ENCODE measurements around the gene MPPED2.

MPPED2 gene

DNA sequence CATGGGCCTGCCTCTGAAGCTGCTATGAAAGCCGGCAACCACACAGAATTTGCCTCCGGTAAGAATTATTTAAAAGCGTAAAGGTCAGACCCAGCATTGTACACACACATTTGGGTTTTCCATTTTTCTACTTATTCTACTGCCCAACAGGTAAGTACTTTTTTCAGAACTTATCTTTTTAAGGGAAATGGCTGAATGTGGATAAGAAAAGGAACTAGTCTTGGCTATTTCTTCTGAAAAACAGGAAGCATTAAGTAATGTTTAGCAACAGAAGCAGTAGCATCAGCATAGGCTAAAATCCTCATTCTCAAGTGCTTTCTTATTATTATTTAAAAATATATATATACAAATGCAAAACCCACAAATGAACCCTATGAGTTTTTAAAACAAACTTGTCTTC is 103.1 kb downstream of the MPPED2 start:
- no peaks in the 10 kb centered on the region for H3K79me2 ChIP-seq (ENCODE audit: low read length)
- H4K20me1 ChIP-seq (ENCODE audit: insufficient read depth, low read length) = no peaks in the 10 kb centered on the region
- H3K4me3 ChIP-seq (ENCODE audit: low read length) = no peak overlapping the region
- no peak overlapping the region for H3K9ac ChIP-seq (ENCODE audit: low read length)
- no peak overlapping the region for H2AFZ ChIP-seq (ENCODE audit: low read length)
- no peaks in the 10 kb centered on the region for H3K9me2 ChIP-seq (replicated peaks; ENCODE audit: insufficient read depth, low read length)
- no peaks in the 10 kb centered on the region for H3K27me3 ChIP-seq (replicated peaks; ENCODE audit: insufficient read depth, low read length)
- TF ChIP-seq EZH2phosphoT487 (IDR thresholded peaks at IDR 0.05; ENCODE audit: low read length) = no peak
- no peak for TF ChIP-seq EZH2 (optimal IDR thresholded peaks at IDR 0.05; ENCODE audit: low read depth, low read length)
- TF ChIP-seq, protein P1, sequence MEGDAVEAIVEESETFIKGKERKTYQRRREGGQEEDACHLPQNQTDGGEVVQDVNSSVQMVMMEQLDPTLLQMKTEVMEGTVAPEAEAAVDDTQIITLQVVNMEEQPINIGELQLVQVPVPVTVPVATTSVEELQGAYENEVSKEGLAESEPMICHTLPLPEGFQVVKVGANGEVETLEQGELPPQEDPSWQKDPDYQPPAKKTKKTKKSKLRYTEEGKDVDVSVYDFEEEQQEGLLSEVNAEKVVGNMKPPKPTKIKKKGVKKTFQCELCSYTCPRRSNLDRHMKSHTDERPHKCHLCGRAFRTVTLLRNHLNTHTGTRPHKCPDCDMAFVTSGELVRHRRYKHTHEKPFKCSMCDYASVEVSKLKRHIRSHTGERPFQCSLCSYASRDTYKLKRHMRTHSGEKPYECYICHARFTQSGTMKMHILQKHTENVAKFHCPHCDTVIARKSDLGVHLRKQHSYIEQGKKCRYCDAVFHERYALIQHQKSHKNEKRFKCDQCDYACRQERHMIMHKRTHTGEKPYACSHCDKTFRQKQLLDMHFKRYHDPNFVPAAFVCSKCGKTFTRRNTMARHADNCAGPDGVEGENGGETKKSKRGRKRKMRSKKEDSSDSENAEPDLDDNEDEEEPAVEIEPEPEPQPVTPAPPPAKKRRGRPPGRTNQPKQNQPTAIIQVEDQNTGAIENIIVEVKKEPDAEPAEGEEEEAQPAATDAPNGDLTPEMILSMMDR (IDR thresholded peaks at IDR 0.05; ENCODE audit: low read length) = no peak
- no peaks in the 10 kb centered on the region for H3K4me1 ChIP-seq (ENCODE audit: low read length)
- H3K9me3 ChIP-seq (replicated peaks; ENCODE audit: insufficient read depth, low read length) = no peaks in the 10 kb centered on the region
- H3F3A ChIP-seq (ENCODE audit: insufficient read depth, low read length) = no peaks in the 10 kb centered on the region
- no peak for DNase-seq
- no peak overlapping the region for H3K27ac ChIP-seq (ENCODE audit: low read length)
- H3K36me3 ChIP-seq (replicated peaks; ENCODE audit: insufficient read depth, low read length) = no peaks in the 10 kb centered on the region
- H3K4me2 ChIP-seq (ENCODE audit: low read depth, low read length) = no peak overlapping the region

DNA sequence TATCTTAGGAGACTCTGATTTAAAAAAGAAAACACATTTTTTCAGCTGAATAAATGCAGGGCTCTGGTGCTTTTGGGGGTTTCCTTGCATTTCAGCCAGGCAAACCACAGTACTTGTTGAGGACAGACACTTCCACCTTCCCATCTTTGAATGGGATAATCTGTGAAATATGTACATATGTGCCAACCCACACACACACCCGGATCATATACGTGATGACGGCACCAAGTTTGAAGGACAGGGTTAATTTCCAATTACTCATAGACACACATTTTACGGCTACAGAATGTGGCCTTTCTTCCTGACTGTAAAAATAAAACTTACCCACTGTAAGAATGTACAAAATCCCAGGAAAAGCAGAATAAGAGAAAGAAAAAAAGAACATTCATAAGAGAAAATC is 104.4 kb downstream of the MPPED2 start:
- Histone ChIP-seq H3K4me3 (ENCODE audit: low read length) (no peak overlapping the region), H3K9ac (ENCODE audit: low read length) (no peak overlapping the region), H3F3A (ENCODE audit: insufficient read depth, low read length) (no peaks in the 10 kb centered on the region), H3K27me3 (replicated peaks; ENCODE audit: insufficient read depth, low read length) (no peaks in the 10 kb centered on the region), H4K20me1 (ENCODE audit: insufficient read depth, low read length) (no peaks in the 10 kb centered on the region), H3K9me3 (replicated peaks; ENCODE audit: insufficient read depth, low read length) (no peaks in the 10 kb centered on the region), H3K27ac (ENCODE audit: low read length) (no peak overlapping the region), H3K4me1 (ENCODE audit: low read length) (no peaks in the 10 kb centered on the region), H3K4me2 (ENCODE audit: low read depth, low read length) (no peak overlapping the region), H3K9me2 (replicated peaks; ENCODE audit: insufficient read depth, low read length) (no peaks in the 10 kb centered on the region), H3K79me2 (ENCODE audit: low read length) (no peaks in the 10 kb centered on the region), H2AFZ (ENCODE audit: low read length) (no peak overlapping the region), H3K36me3 (replicated peaks; ENCODE audit: insufficient read depth, low read length) (no peaks in the 10 kb centered on the region)
- TF ChIP-seq EZH2 (optimal IDR thresholded peaks at IDR 0.05; ENCODE audit: low read depth, low read length) (no peak), EZH2phosphoT487 (IDR thresholded peaks at IDR 0.05; ENCODE audit: low read length) (no peak)
- TF ChIP-seq, protein P1 (IDR thresholded peaks at IDR 0.05; ENCODE audit: low read length) = no peak
- DNase-seq = no peak

DNA sequence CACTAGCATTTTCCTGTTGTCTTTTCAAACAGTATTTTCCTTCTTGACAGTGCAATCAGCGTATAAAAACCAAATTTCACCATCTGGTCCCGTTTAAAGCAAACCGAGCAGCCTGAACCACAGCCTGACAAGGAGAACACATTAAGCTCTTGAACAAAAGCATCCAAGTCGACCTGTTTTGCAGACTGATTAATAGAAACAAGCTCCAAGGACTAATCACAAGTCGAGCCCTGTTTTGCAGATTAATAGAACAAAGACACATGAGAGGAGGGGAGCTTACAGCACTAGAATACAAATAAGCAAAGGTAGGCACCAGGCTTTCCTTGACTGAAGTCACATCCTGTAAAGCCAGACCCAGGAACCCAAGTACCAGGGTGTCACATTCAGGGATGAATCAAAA is 104.8 kb downstream of the MPPED2 start:
- H3K27me3 ChIP-seq (replicated peaks; ENCODE audit: insufficient read depth, low read length) = no peaks in the 10 kb centered on the region
- H3K27ac ChIP-seq (ENCODE audit: low read length) = no peak overlapping the region
- DNase-seq = no peak
- TF ChIP-seq EZH2phosphoT487 (IDR thresholded peaks at IDR 0.05; ENCODE audit: low read length) (no peak), EZH2 (optimal IDR thresholded peaks at IDR 0.05; ENCODE audit: low read depth, low read length) (no peak)
- TF ChIP-seq, protein P1 (IDR thresholded peaks at IDR 0.05; ENCODE audit: low read length) = no peak
- H3K4me1 ChIP-seq (ENCODE audit: low read length) = no peaks in the 10 kb centered on the region
- H3K79me2 ChIP-seq (ENCODE audit: low read length) = no peaks in the 10 kb centered on the region
- H3K36me3 ChIP-seq (replicated peaks; ENCODE audit: insufficient read depth, low read length) = no peaks in the 10 kb centered on the region
- no peaks in the 10 kb centered on the region for H3K9me3 ChIP-seq (replicated peaks; ENCODE audit: insufficient read depth, low read length)
- no peak overlapping the region for H3K4me2 ChIP-seq (ENCODE audit: low read depth, low read length)
- no peak overlapping the region for H3K9ac ChIP-seq (ENCODE audit: low read length)
- no peaks in the 10 kb centered on the region for H4K20me1 ChIP-seq (ENCODE audit: insufficient read depth, low read length)
- no peaks in the 10 kb centered on the region for H3K9me2 ChIP-seq (replicated peaks; ENCODE audit: insufficient read depth, low read length)
- no peak overlapping the region for H2AFZ ChIP-seq (ENCODE audit: low read length)
- H3F3A ChIP-seq (ENCODE audit: insufficient read depth, low read length) = no peaks in the 10 kb centered on the region
- no peak overlapping the region for H3K4me3 ChIP-seq (ENCODE audit: low read length)
